Adipocyte (in vitro differentiated cells): ENCODE measurements around the gene STXBP5L.
A peak's percentile ranks its signal among the peaks of the same experiment; 100 is the strongest.

Source experiments
- DNase-seq: peaks from one replicate; pipeline ENCODE4 v3.0.0-alpha.2; 2015; ENCODE audit warnings: low read depth
- H3K27me3 ChIP-seq: replicated peaks from 2 replicates; pipeline ENCODE4 v1.7.0; 2013; ENCODE audit warnings: mild to moderate bottlenecking, low read length, moderate library complexity; ENCODE audit not compliant: control insufficient read depth, insufficient read depth
- H3K36me3 ChIP-seq: 2 replicates; pipeline ENCODE4 v1.7.0; 2013; ENCODE audit warnings: low read length, mild to moderate bottlenecking, moderate library complexity; ENCODE audit not compliant: control insufficient read depth, insufficient read depth, severe bottlenecking
- H3K4me1 ChIP-seq: 2 replicates; pipeline ENCODE4 v1.7.0; 2013; ENCODE audit warnings: mild to moderate bottlenecking, low read length, moderate library complexity; ENCODE audit not compliant: control insufficient read depth, insufficient read depth
- H3K4me3 ChIP-seq: 2 replicates; pipeline ENCODE4 v1.7.0; 2013; ENCODE audit warnings: mild to moderate bottlenecking, low read length, moderate library complexity
- H3K9ac ChIP-seq: 2 replicates; pipeline ENCODE4 v1.7.0; 2013; ENCODE audit warnings: mild to moderate bottlenecking, low read length, moderate library complexity
- H3K9me3 ChIP-seq: 2 replicates; pipeline ENCODE4 v1.7.0; 2013; ENCODE audit warnings: mild to moderate bottlenecking, low read length, moderate library complexity; ENCODE audit not compliant: control insufficient read depth

Gene STXBP5L

GRCh38 chr3:120908795-120909601 is 993 bp downstream of the STXBP5L start:
- Histone ChIP-seq H3K4me1 (peaks cover 6% of the 10 kb centered on the region), H3K27me3 (peaks cover 30% of the 10 kb centered on the region), H3K36me3 (no peaks in the 10 kb centered on the region), H3K9me3 (no peaks in the 10 kb centered on the region), H3K4me3 (peak overlapping the region; percentile 32), H3K9ac (no peak overlapping the region)
- DNase-seq = no peak

- Histone ChIP-seq H3K27me3 (peaks cover 30% of the 10 kb centered on the region), H3K9ac (no peak overlapping the region), H3K4me3 (no peak overlapping the region), H3K36me3 (no peaks in the 10 kb centered on the region), H3K9me3 (no peaks in the 10 kb centered on the region), H3K4me1 (peaks cover 6% of the 10 kb centered on the region)
- DNase-seq = no peak
Observed at GRCh38 chr3:120909602-120909878, 1.5 kb downstream of the STXBP5L start.

GRCh38 chr3:120926146-120926545 is 18.1 kb downstream of the STXBP5L start:
- Histone ChIP-seq H3K4me3 (no peak overlapping the region), H3K36me3 (no peaks in the 10 kb centered on the region), H3K27me3 (no peaks in the 10 kb centered on the region), H3K9ac (no peak overlapping the region), H3K9me3 (peaks cover 14% of the 10 kb centered on the region), H3K4me1 (no peaks in the 10 kb centered on the region)
- DNase-seq = no peak

GRCh38 chr3:120928991-120929390 is 21.0 kb downstream of the STXBP5L start:
- Histone ChIP-seq H3K36me3 (no peaks in the 10 kb centered on the region), H3K27me3 (no peaks in the 10 kb centered on the region), H3K4me3 (no peak overlapping the region), H3K9me3 (peaks cover 14% of the 10 kb centered on the region), H3K9ac (no peak overlapping the region), H3K4me1 (no peaks in the 10 kb centered on the region)
- no peak for DNase-seq

GRCh38 chr3:120931593-120931992 is 23.6 kb downstream of the STXBP5L start:
- DNase-seq = no peak
- H3K4me1 ChIP-seq = no peaks in the 10 kb centered on the region
- no peaks in the 10 kb centered on the region for H3K27me3 ChIP-seq
- H3K9ac ChIP-seq = no peak overlapping the region
- H3K4me3 ChIP-seq = no peak overlapping the region
- H3K36me3 ChIP-seq = no peaks in the 10 kb centered on the region
- H3K9me3 ChIP-seq = peaks cover 5% of the 10 kb centered on the region

GRCh38 chr3:120956143-120956542 is 48.1 kb downstream of the STXBP5L start:
- no peaks in the 10 kb centered on the region for H3K4me1 ChIP-seq
- no peaks in the 10 kb centered on the region for H3K36me3 ChIP-seq
- no peaks in the 10 kb centered on the region for H3K9me3 ChIP-seq
- DNase-seq = no peak
- H3K9ac ChIP-seq = no peak overlapping the region
- H3K27me3 ChIP-seq = no peaks in the 10 kb centered on the region
- H3K4me3 ChIP-seq = no peak overlapping the region

GRCh38 chr3:120982608-120983320 is 74.8 kb downstream of the STXBP5L start:
- Histone ChIP-seq H3K27me3 (no peaks in the 10 kb centered on the region), H3K4me3 (no peak overlapping the region), H3K9me3 (peaks cover 20% of the 10 kb centered on the region), H3K9ac (no peak overlapping the region), H3K4me1 (no peaks in the 10 kb centered on the region), H3K36me3 (no peaks in the 10 kb centered on the region)
- DNase-seq = no peak

- DNase-seq = no peak
- H3K9ac ChIP-seq = no peak overlapping the region
Observed at GRCh38 chr3:120983321-120983665, 75.3 kb downstream of the STXBP5L start.

GRCh38 chr3:120983841-120984240 is 75.8 kb downstream of the STXBP5L start:
- Histone ChIP-seq H3K4me3 (no peak overlapping the region), H3K9me3 (peaks cover 20% of the 10 kb centered on the region), H3K36me3 (no peaks in the 10 kb centered on the region), H3K9ac (no peak overlapping the region), H3K4me1 (no peaks in the 10 kb centered on the region), H3K27me3 (no peaks in the 10 kb centered on the region)
- DNase-seq = no peak

More at GRCh38 chr3:120983321-120983665, 75.3 kb downstream of the STXBP5L start:
- peaks cover 20% of the 10 kb centered on the region for H3K9me3 ChIP-seq
- no peaks in the 10 kb centered on the region for H3K4me1 ChIP-seq
- H3K36me3 ChIP-seq = no peaks in the 10 kb centered on the region
- H3K27me3 ChIP-seq = no peaks in the 10 kb centered on the region
- no peak overlapping the region for H3K4me3 ChIP-seq

- Histone ChIP-seq H3K4me1 (no peaks in the 10 kb centered on the region), H3K9me3 (peaks cover 17% of the 10 kb centered on the region), H3K36me3 (no peaks in the 10 kb centered on the region), H3K9ac (no peak overlapping the region), H3K27me3 (no peaks in the 10 kb centered on the region), H3K4me3 (no peak overlapping the region)
- DNase-seq = no peak
Observed at GRCh38 chr3:120985242-120985641, 77.2 kb downstream of the STXBP5L start.

- Histone ChIP-seq H3K4me1 (no peaks in the 10 kb centered on the region), H3K9ac (no peak overlapping the region), H3K27me3 (no peaks in the 10 kb centered on the region), H3K4me3 (no peak overlapping the region), H3K36me3 (no peaks in the 10 kb centered on the region), H3K9me3 (no peaks in the 10 kb centered on the region)
- no peak for DNase-seq
Observed at GRCh38 chr3:120988994-120989393, 81.0 kb downstream of the STXBP5L start.
